Stimulated activated CD8-positive, alpha-beta memory T cell treated with anti-CD3 and anti-CD28 coated beads, Interleukin-15, amount 100 ng/mL, for 24 hours (primary cell): ENCODE measurements around the gene DBNDD1.
"Not testable (repeated sequence)": the region's sequence is repeated elsewhere in the genome, so short reads cannot be mapped to it uniquely, and the experiment has no call there.

Experiments
- DNase-seq: peaks from one replicate; pipeline ENCODE4 v3.0.0-alpha.2; 2020; ENCODE audit warnings: low read depth

DBNDD1 gene

GRCh38 chr16:89987169-89987568 lies 32.1 kb downstream of the DBNDD1 start:
- no peak for DNase-seq

GRCh38 chr16:89986600-89986999 lies 32.7 kb downstream of the DBNDD1 start:
- no peak for DNase-seq

- no peak for DNase-seq
Observed at GRCh38 chr16:89985219-89985618, 34.0 kb downstream of the DBNDD1 start.

- no peak for DNase-seq
Observed at GRCh38 chr16:89984216-89984615, 35.0 kb downstream of the DBNDD1 start.

GRCh38 chr16:89983536-89983935 lies 35.7 kb downstream of the DBNDD1 start:
- no peak for DNase-seq

GRCh38 chr16:89982318-89982717 lies 36.9 kb downstream of the DBNDD1 start:
- DNase-seq = no peak

GRCh38 chr16:89981414-89981813 lies 37.8 kb downstream of the DBNDD1 start:
- DNase-seq = no peak

GRCh38 chr16:89974870-89975269 lies 44.4 kb downstream of the DBNDD1 start:
- no peak for DNase-seq

- no peak for DNase-seq
Observed at GRCh38 chr16:89973654-89974335, 45.5 kb downstream of the DBNDD1 start.

- DNase-seq = no peak
Observed at GRCh38 chr16:89973235-89973634, 46.0 kb downstream of the DBNDD1 start.

- DNase-seq = peak; percentile 87
Observed at GRCh38 chr16:89972244-89973234, 46.7 kb downstream of the DBNDD1 start.

GRCh38 chr16:89971495-89972243 lies 47.6 kb downstream of the DBNDD1 start:
- no peak for DNase-seq

- no peak for DNase-seq
Observed at GRCh38 chr16:89969741-89970410, 49.4 kb downstream of the DBNDD1 start.

GRCh38 chr16:89968074-89968473 lies 51.2 kb downstream of the DBNDD1 start:
- DNase-seq = not testable (repeated sequence)

GRCh38 chr16:89967436-89967835 lies 51.8 kb downstream of the DBNDD1 start:
- not testable (repeated sequence) for DNase-seq

GRCh38 chr16:89966756-89967155 lies 52.5 kb downstream of the DBNDD1 start:
- DNase-seq = no peak

- DNase-seq = no peak
Observed at GRCh38 chr16:89965447-89966225, 53.6 kb downstream of the DBNDD1 start.

- no peak for DNase-seq
Observed at GRCh38 chr16:89964201-89964600, 55.1 kb downstream of the DBNDD1 start.

GRCh38 chr16:89962754-89963498 lies 56.3 kb downstream of the DBNDD1 start:
- DNase-seq = no peak

- DNase-seq = no peak
Observed at GRCh38 chr16:89961920-89962319, 57.3 kb downstream of the DBNDD1 start.
